HEK293 (cell line): Measurements from ENCODE around the gene KIF18B.

Experiments used
- BCL11A ChIP-seq: fragments of 450-650 bp; formaldehyde crosslinking; IDR thresholded peaks from 2 replicates; pipeline ENCODE4 v1.5.1; 2016; ENCODE audit warnings: low read depth, missing biosample characterization, missing genetic modification characterization
- BCL6B ChIP-seq: fragments of 450-650 bp; formaldehyde crosslinking; IDR thresholded peaks from 2 replicates; pipeline ENCODE4 v1.5.1; 2017; ENCODE audit warnings: missing biosample characterization, missing genetic modification characterization
- CTCF ChIP-seq: fragments of 450-650 bp; formaldehyde crosslinking; IDR thresholded peaks from 2 replicates; pipeline ENCODE4 v1.5.1; 2016; ENCODE audit warnings: missing biosample characterization, missing genetic modification characterization
- ELK4 ChIP-seq: IDR thresholded peaks from 2 replicates; pipeline ENCODE4 v1.6.1; 2011; ENCODE audit warnings: mild to moderate bottlenecking, low read depth, low read length, borderline replicate concordance
- FEZF1 ChIP-seq: fragments of 450-650 bp; formaldehyde crosslinking; IDR thresholded peaks from 2 replicates; pipeline ENCODE4 v1.5.1; 2016; ENCODE audit warnings: missing biosample characterization, missing genetic modification characterization
- KLF1 ChIP-seq: fragments of 450-650 bp; formaldehyde crosslinking; IDR thresholded peaks from 2 replicates; pipeline ENCODE4 v1.5.1; 2016; ENCODE audit warnings: missing biosample characterization, missing genetic modification characterization
- KLF10 ChIP-seq: fragments of 450-650 bp; IDR thresholded peaks from 2 replicates; pipeline ENCODE4 v1.5.1; 2018; ENCODE audit warnings: missing biosample characterization, mild to moderate bottlenecking, missing genetic modification characterization
- MEIS1 ChIP-seq: sonication (generic); formaldehyde crosslinking; IDR thresholded peaks from 2 replicates; pipeline ENCODE4 v1.8.1; 2022; ENCODE audit warnings: missing genetic modification reagents, mild to moderate bottlenecking, borderline replicate concordance
- ZBTB10 ChIP-seq: fragments of 450-650 bp; formaldehyde crosslinking; IDR thresholded peaks from 2 replicates; pipeline ENCODE4 v1.5.1; 2016; ENCODE audit warnings: missing biosample characterization, missing genetic modification characterization
- ZBTB21 ChIP-seq: fragments of 450-650 bp; formaldehyde crosslinking; IDR thresholded peaks from 2 replicates; pipeline ENCODE4 v1.5.1; 2017; ENCODE audit warnings: missing biosample characterization, missing genetic modification characterization
- ZFP37 ChIP-seq: fragments of 450-650 bp; formaldehyde crosslinking; IDR thresholded peaks from 2 replicates; pipeline ENCODE4 v1.5.1; 2016; ENCODE audit warnings: missing biosample characterization, missing genetic modification characterization
- ZNF112 ChIP-seq: fragments of 450-650 bp; formaldehyde crosslinking; IDR thresholded peaks from 2 replicates; pipeline ENCODE4 v1.5.0; 2017; ENCODE audit warnings: missing biosample characterization, missing genetic modification characterization
- ZNF114 ChIP-seq: fragments of 450-650 bp; formaldehyde crosslinking; IDR thresholded peaks from 2 replicates; pipeline ENCODE4 v1.5.0; 2017; ENCODE audit warnings: missing biosample characterization, missing genetic modification characterization
- ZNF138 ChIP-seq: fragments of 450-650 bp; formaldehyde crosslinking; IDR thresholded peaks from 2 replicates; pipeline ENCODE4 v1.5.1; 2016; ENCODE audit warnings: missing biosample characterization, missing genetic modification characterization, borderline replicate concordance
- ZNF175 ChIP-seq: fragments of 450-650 bp; formaldehyde crosslinking; IDR thresholded peaks from 2 replicates; pipeline ENCODE4 v1.5.1; 2016; ENCODE audit warnings: missing biosample characterization, missing genetic modification characterization
- ZNF280D ChIP-seq: fragments of 450-650 bp; formaldehyde crosslinking; IDR thresholded peaks from 2 replicates; pipeline ENCODE4 v1.5.1; 2016; ENCODE audit warnings: missing biosample characterization, missing genetic modification characterization
- ZNF311 ChIP-seq: fragments of 450-650 bp; formaldehyde crosslinking; IDR thresholded peaks from 2 replicates; pipeline ENCODE4 v1.5.1; 2017; ENCODE audit warnings: missing biosample characterization, missing genetic modification characterization, borderline replicate concordance
- ZNF324 ChIP-seq: fragments of 450-650 bp; formaldehyde crosslinking; IDR thresholded peaks from 2 replicates; pipeline ENCODE4 v1.5.1; 2016; ENCODE audit warnings: missing biosample characterization, missing genetic modification characterization
- ZNF624 ChIP-seq: fragments of 450-650 bp; formaldehyde crosslinking; IDR thresholded peaks from 2 replicates; pipeline ENCODE4 v1.5.1; 2017; ENCODE audit warnings: missing biosample characterization, missing genetic modification characterization
- ZNF645 ChIP-seq: fragments of 450-650 bp; formaldehyde crosslinking; IDR thresholded peaks from 2 replicates; pipeline ENCODE4; 2016; ENCODE audit warnings: missing biosample characterization, missing genetic modification characterization
- ZNF707 ChIP-seq: fragments of 450-650 bp; formaldehyde crosslinking; IDR thresholded peaks from 2 replicates; pipeline ENCODE4 v1.5.1; 2016; ENCODE audit warnings: missing biosample characterization, missing genetic modification characterization
- ZNF768 ChIP-seq: fragments of 450-650 bp; formaldehyde crosslinking; IDR thresholded peaks from 2 replicates; pipeline ENCODE4 v1.5.1; 2018; ENCODE audit warnings: missing biosample characterization, mild to moderate bottlenecking, missing genetic modification characterization
- ZNF777 ChIP-seq: fragments of 450-650 bp; formaldehyde crosslinking; IDR thresholded peaks from 2 replicates; pipeline ENCODE4 v1.5.1; 2017; ENCODE audit warnings: missing biosample characterization, missing genetic modification characterization, borderline replicate concordance
- ZNF785 ChIP-seq: fragments of 450-650 bp; formaldehyde crosslinking; IDR thresholded peaks from 2 replicates; pipeline ENCODE4 v1.5.1; 2016; ENCODE audit warnings: missing biosample characterization, missing genetic modification characterization
- ZSCAN18 ChIP-seq: fragments of 450-650 bp; formaldehyde crosslinking; IDR thresholded peaks from 2 replicates; pipeline ENCODE4 v1.5.1; 2016; ENCODE audit warnings: missing biosample characterization, missing genetic modification characterization

Gene KIF18B

GRCh38 chr17:44968225-44969143 is 20.9 kb upstream of the KIF18B start, which contains the start of gene C1QL1 (continued):
- TF ChIP-seq ZNF112 (tag by site-specific recombination): no peak
- TF ChIP-seq MEIS1 (CRISPR knock-in tag): no peak
- TF ChIP-seq ELK4: no peak
- peak; percentile 91 for TF ChIP-seq KLF10 (tag by site-specific recombination)
- TF ChIP-seq ZNF324 (tag by site-specific recombination): no peak
- no peak for TF ChIP-seq ZNF280D
- no peak for TF ChIP-seq ZNF707 (tag by site-specific recombination)
- no peak for TF ChIP-seq FEZF1 (tag by site-specific recombination)
- no peak for TF ChIP-seq ZNF175 (tag by site-specific recombination)
- TF ChIP-seq ZNF311 (tag by site-specific recombination): no peak
- TF ChIP-seq ZSCAN18 (tag by site-specific recombination): no peak
- no peak for TF ChIP-seq ZBTB10 (tag by site-specific recombination)
- no peak for TF ChIP-seq ZNF138 (tag by site-specific recombination)
- TF ChIP-seq ZNF114 (tag by site-specific recombination): no peak
- no peak for TF ChIP-seq ZFP37 (tag by site-specific recombination)
- TF ChIP-seq BCL6B: no peak
- no peak for TF ChIP-seq ZNF624 (tag by site-specific recombination)
- peak; percentile 60 for TF ChIP-seq KLF1 (tag by site-specific recombination)
- no peak for TF ChIP-seq ZNF768 (tag by site-specific recombination)
- TF ChIP-seq BCL11A: no peak
- no peak for TF ChIP-seq ZNF645 (tag by site-specific recombination)
- no peak for TF ChIP-seq ZBTB21 (tag by site-specific recombination)
- no peak for TF ChIP-seq ZNF785 (tag by site-specific recombination)
- TF ChIP-seq ZNF777 (tag by site-specific recombination): peak; percentile 52; the same call in 1 of the 2 replicates
- TF ChIP-seq CTCF (tag by site-specific recombination): peak; percentile 94
